K562 (cell line): Measurements from ENCODE around the gene LGALS12. TPM values are rescaled to one million over a fixed set of nuclear protein-coding genes. Genes with fewer than 3 reads are reported as not detected.
"Not testable (repeated sequence)": the region's sequence is repeated elsewhere in the genome, so short reads cannot be mapped to it uniquely, and the experiment has no call there.

ENCODE experiments used
- ATAC-seq: fragments of 200-7000 bp; cut with Tn5 transposase; 3 replicates; pipeline ENCODE4 v1.9.1; 2020; ENCODE audit warnings: moderate library complexity
- BruUV-seq: library from RNA; stranded (reverse); fragments of 400-500 nt; replicated peaks from 2 replicates; lab custom pipeline; 2021; lab: Mats Ljungman, UMichigan
- CTCF ChIA-PET: fragments of 300-600 bp; formaldehyde crosslinking; extraction: SDS; loops from one replicate; lab custom pipeline; 2021; ENCODE audit warnings: low intra/inter-chr PET ratio; lab: Yijun Ruan, JAX
- POLR2A ChIA-PET: fragments of 300-600, 350-650 bp; sonication (Branson Sonifier 250); formaldehyde crosslinking; extraction: SDS; loops from one replicate; lab custom pipeline; 2021; ENCODE audit warnings: antibody characterized with exemption, inconsistent platforms; lab: Yijun Ruan, JAX
- DNase-seq, 4 experiments: peaks; one replicate each; pipeline versions ENCODE4 v3.0.0 to v3.0.0-alpha.2; 2011 to 2018; ENCODE audit warnings: low spot score in 3 of 4, mixed read lengths in 3 of 4; ENCODE audit errors: extremely low read depth in 1 of 4
- FAIRE-seq: peaks from 2 replicates; lab custom pipeline; 2011; peaks lifted over from hg19 to GRCh38; lab: Jason Lieb, UNC
- H2AFZ ChIP-seq: 2 replicates; pipeline ENCODE4 v1.6.0; 2011; ENCODE audit warnings: low read depth, low read length, control low read depth, inconsistent platforms
- H3K27ac ChIP-seq: fragments of 200-600 bp; 3 replicates; pipeline ENCODE4 v1.8.0; 2011; ENCODE audit warnings: low read depth, mild to moderate bottlenecking, control low read depth, inconsistent platforms, low read length, moderate library complexity, mixed read lengths; ENCODE audit errors: extremely low read depth
- H3K27me3 ChIP-seq, 2 experiments: fragments of 300-600 bp in 1 of 2; 2 replicates in 1 of 2; 3 replicates in 1 of 2; pipeline versions ENCODE4 v1.6.0 to v1.8.0; 2011; ENCODE audit warnings: inconsistent platforms in 2 of 2, low read length in 2 of 2, mild to moderate bottlenecking in 1 of 2, mixed read lengths in 1 of 2, moderate library complexity in 1 of 2; ENCODE audit not compliant: control insufficient read depth in 2 of 2, insufficient read depth in 2 of 2
- H3K36me3 ChIP-seq: fragments of 300-600 bp; 3 replicates; pipeline ENCODE4 v1.8.0; 2011; ENCODE audit warnings: mild to moderate bottlenecking, low read length, inconsistent platforms; ENCODE audit not compliant: control insufficient read depth, insufficient read depth
- H3K4me1 ChIP-seq, 2 experiments: fragments of 200-600 bp in 1 of 2; replicated peaks in 1 of 2; 2 replicates in 1 of 2; 3 replicates in 1 of 2; pipeline versions ENCODE4 v1.5.1 to v1.8.0; 2011; ENCODE audit warnings: inconsistent platforms in 2 of 2, low read length in 2 of 2, mild to moderate bottlenecking in 1 of 2, mixed read lengths in 1 of 2, moderate library complexity in 1 of 2; ENCODE audit not compliant: control insufficient read depth in 2 of 2, insufficient read depth in 2 of 2
- H3K4me2 ChIP-seq: 2 replicates; pipeline ENCODE4 v1.6.1; 2011; ENCODE audit warnings: low read length, control low read depth, inconsistent platforms, mixed read lengths; ENCODE audit not compliant: insufficient read depth
- H3K4me3 ChIP-seq: fragments of 200-600 bp; sonication (generic), shearing (Covaris generic); 2 replicates; pipeline ENCODE4 v1.5.1; 2016; ENCODE audit warnings: control low read depth, inconsistent platforms
- H3K79me2 ChIP-seq: fragments of 200-600 bp; 3 replicates; pipeline ENCODE4 v1.8.0; 2011; ENCODE audit warnings: low read length, inconsistent platforms; ENCODE audit not compliant: control insufficient read depth, insufficient read depth
- H3K9ac ChIP-seq, 2 experiments: 2 replicates each; pipeline versions ENCODE4 v1.6.0 to v1.6.1; 2011; ENCODE audit warnings: low read depth in 2 of 2, low read length in 2 of 2, control low read depth in 1 of 2, inconsistent platforms in 1 of 2, mild to moderate bottlenecking in 1 of 2, mixed read lengths in 1 of 2; ENCODE audit not compliant: insufficient read depth in 1 of 2
- H3K9me1 ChIP-seq: one replicate; pipeline ENCODE4 v1.6.0; 2011; ENCODE audit warnings: inconsistent platforms, mild to moderate bottlenecking, low read length, moderate library complexity; ENCODE audit not compliant: control insufficient read depth, insufficient read depth
- H3K9me3 ChIP-seq: replicated peaks from 2 replicates; pipeline ENCODE4 v1.5.1; 2011; ENCODE audit warnings: low read depth, low read length, inconsistent platforms; ENCODE audit not compliant: control insufficient read depth, insufficient read depth
- H4K20me1 ChIP-seq: replicated peaks from 2 replicates; pipeline ENCODE4 v1.6.1; 2011; ENCODE audit warnings: low read length, inconsistent platforms, mixed read lengths; ENCODE audit not compliant: control insufficient read depth, insufficient read depth
- ARID1B ChIP-seq: fragments of 450-650 bp; IDR thresholded peaks from 2 replicates; pipeline ENCODE4 v1.6.1; 2016; ENCODE audit warnings: antibody characterized with exemption, mild to moderate bottlenecking, inconsistent platforms
- ATF4 ChIP-seq: fragments of 450-650 bp; formaldehyde crosslinking; IDR thresholded peaks from 2 replicates; pipeline ENCODE4 v1.4.0; 2022; ENCODE audit warnings: mild to moderate bottlenecking, moderate library complexity
- ELF4 ChIP-seq: fragments of 450-650 bp; formaldehyde crosslinking; IDR thresholded peaks from 2 replicates; pipeline ENCODE4 v1.4.0; 2022; ENCODE audit warnings: missing genetic modification characterization
- ETV1 ChIP-seq: fragments of 450-650 bp; conservative IDR thresholded peaks from 2 replicates; pipeline ENCODE4 v1.6.1; 2016; ENCODE audit warnings: missing genetic modification characterization, control low read depth, low read depth, missing compliant biosample characterization
- ETV5 ChIP-seq: sonication (generic); formaldehyde crosslinking; IDR thresholded peaks from 2 replicates; pipeline ENCODE4 v1.4.0; 2020; ENCODE audit warnings: low read depth, mild to moderate bottlenecking, missing genetic modification reagents
- FOXK2 ChIP-seq, 2 experiments: fragments of 450-650 bp; IDR thresholded peaks in 1 of 2; conservative IDR thresholded peaks in 1 of 2; 2 replicates each; pipeline ENCODE4 v1.6.1; 2016; ENCODE audit warnings: low read depth in 2 of 2, mild to moderate bottlenecking in 1 of 2
- GABPA ChIP-seq: fragments of 200-800 bp; sonication (Bioruptor generic); conservative IDR thresholded peaks from 2 replicates; pipeline ENCODE4 v1.6.1; 2016; ENCODE audit warnings: low read depth, missing genetic modification characterization, missing compliant biosample characterization
- ILK ChIP-seq: fragments of 450-650 bp; IDR thresholded peaks from 2 replicates; pipeline ENCODE4 v1.6.1; 2016; ENCODE audit warnings: missing genetic modification characterization, low read depth, mild to moderate bottlenecking, missing compliant biosample characterization, moderate library complexity, borderline replicate concordance
- NCOA1 ChIP-seq: fragments of 450-650 bp; IDR thresholded peaks from 2 replicates; pipeline ENCODE4 v1.6.1; 2016; ENCODE audit warnings: low read depth
- NRF1 ChIP-seq, 2 experiments: fragments of 450-650 bp; IDR thresholded peaks in 1 of 2; conservative IDR thresholded peaks in 1 of 2; 2 replicates each; pipeline ENCODE4 v1.6.1; 2014; ENCODE audit warnings: mild to moderate bottlenecking in 2 of 2
- PTRF ChIP-seq: fragments of 450-650 bp; IDR thresholded peaks from 2 replicates; pipeline ENCODE4 v1.6.1; 2016; ENCODE audit warnings: mild to moderate bottlenecking, missing genetic modification characterization, missing compliant biosample characterization
- RHOXF2B ChIP-seq: fragments of 250-450 bp; sonication (Bioruptor Pico); conservative IDR thresholded peaks from 2 replicates; pipeline ENCODE4 v1.5.1; 2021
- TAF1 ChIP-seq: IDR thresholded peaks from 2 replicates; pipeline ENCODE4 v1.6.1; 2011; ENCODE audit warnings: mild to moderate bottlenecking, low read length, moderate library complexity; ENCODE audit not compliant: insufficient read depth, control insufficient read depth, severe bottlenecking; ENCODE audit errors: extremely low read depth
- ZKSCAN8 ChIP-seq: fragments of 200-800 bp; sonication (Bioruptor generic); IDR thresholded peaks from 2 replicates; pipeline ENCODE4 v1.6.1; 2016; ENCODE audit warnings: missing genetic modification characterization, missing compliant biosample characterization
- ZNF175 ChIP-seq: fragments of 200-800 bp; sonication (Bioruptor generic); IDR thresholded peaks from 2 replicates; pipeline ENCODE4 v1.6.1; 2016; ENCODE audit warnings: low read depth, mild to moderate bottlenecking, missing genetic modification characterization, missing compliant biosample characterization
- ZNF23 ChIP-seq: fragments of 250-450 bp; sonication (Bioruptor Pico); IDR thresholded peaks from 2 replicates; pipeline ENCODE4 v1.4.0; 2020; ENCODE audit warnings: mild to moderate bottlenecking
- ZNF354B ChIP-seq: fragments of 250-450 bp; sonication (Bioruptor Pico); IDR thresholded peaks from 2 replicates; pipeline ENCODE4 v1.4.0; 2020
- ZNF75A ChIP-seq: fragments of 450-650 bp; formaldehyde crosslinking; IDR thresholded peaks from 2 replicates; pipeline ENCODE4 v1.4.0; 2020; ENCODE audit warnings: mild to moderate bottlenecking
- ZNF766 ChIP-seq: fragments of 200-800 bp; sonication (Bioruptor generic); conservative IDR thresholded peaks from 2 replicates; pipeline ENCODE4 v1.6.1; 2016; ENCODE audit warnings: missing genetic modification characterization, missing compliant biosample characterization
- WGBS: fragments of 100-300 bp; shearing (Covaris generic); methylation state at CpG from one replicate; pipeline ENCODE4 v1.1.6; 2016; ENCODE audit warnings: low coverage, mixed read lengths; ENCODE audit not compliant: insufficient coverage; ENCODE audit errors: missing lambda C conversion rate; 5-methylcytosine and 5-hydroxymethylcytosine counted together
- in situ Hi-C: fragments of 300-500 bp; cut with MboI; formaldehyde crosslinking; loops from 4 replicates; pipeline ENCODE4 v1.15.0; 2018; ENCODE audit warnings: inconsistent platforms, mixed read lengths
- intact Hi-C: fragments of 100-400 bp; cut with micrococcal nuclease; formaldehyde crosslinking; loops from 2 replicates; pipeline ENCODE4 v1.14.2; 2022
- polyA plus RNA-seq, 8 experiments: library from polyadenylated mRNA; depleted of rRNA in 4 of 8; stranded (reverse) in 5 of 8; unstranded in 3 of 8; fragments of >200 nt; fragmentation: Nextera tagmentation in 2 of 8; fragmentation: Illumina TruSeq in 1 of 8; extraction: Ambion mirVana in 2 of 8; extraction: Trizol in 1 of 8; gene quantifications; 2 replicates each; pipeline versions ENCODE4 v1.2.1 to v1.2.3, GENCODE V29; 2011 to 2014; ENCODE audit warnings: inconsistent platforms in 1 of 8, missing spikeins in 1 of 8
- total RNA-seq, 7 experiments: library from RNA; depleted of rRNA in 6 of 7; stranded (reverse); fragments of >200 nt in 6 of 7; fragmentation: Illumina TruSeq in 2 of 7; extraction: Trizol in 2 of 7; gene quantifications; 2 replicates each; pipeline versions ENCODE4 v1.2.1 to v1.2.3, GENCODE V29; 2011 to 2021; ENCODE audit warnings: low replicate concordance in 1 of 7
- TF ChIP-seq, protein P1 (sequence below): fragments of 250-450 bp; sonication (Bioruptor Pico); IDR thresholded peaks from 2 replicates; pipeline ENCODE4 v1.5.0; 2020; ENCODE audit warnings: mild to moderate bottlenecking, borderline replicate concordance

Gene LGALS12
- total and polyA plus RNA-seq, 9 of the 15 experiments (the other 6 are each of a cell fraction or from before 2014, with no cell fraction given), result 0.66 to 8.0 (median 5.0) TPM

DNA sequence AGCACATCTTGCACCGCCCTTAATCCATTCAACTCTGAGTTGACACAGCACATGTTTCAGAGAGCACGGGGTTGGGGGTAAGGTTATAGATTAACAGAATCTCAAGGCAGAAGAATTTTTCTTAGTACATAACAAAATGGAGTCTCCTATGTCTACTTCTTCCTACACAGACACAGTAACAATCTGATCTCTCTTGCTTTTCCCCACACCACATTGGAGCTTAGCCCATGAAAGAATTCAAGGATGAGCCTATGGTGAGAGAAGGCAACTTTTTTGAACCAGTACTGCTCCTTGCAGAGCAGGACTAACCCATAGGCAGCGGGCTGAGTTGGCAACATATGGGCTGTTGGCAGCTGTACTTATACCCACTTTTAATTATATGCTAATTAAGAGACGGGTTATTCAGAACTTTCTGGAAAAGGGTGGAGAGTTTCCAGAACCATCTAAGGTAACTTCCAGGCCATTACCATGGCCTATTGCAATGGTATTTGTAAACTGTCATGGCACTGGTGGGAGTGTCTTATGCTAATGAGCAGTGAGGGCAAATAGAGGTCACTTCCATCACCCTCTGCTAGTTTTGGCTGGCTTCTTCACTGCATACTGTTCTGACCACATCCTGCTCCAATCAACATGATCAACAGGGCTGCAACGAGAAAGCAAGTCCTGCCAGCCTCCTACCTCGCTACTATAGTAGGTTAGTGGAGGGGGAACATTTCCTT is 25.3 kb downstream of the LGALS12 start:
- FAIRE-seq (peak; percentile 95), ATAC-seq (peak; percentile 96), DNase-seq (peak; percentile 52 to 89 (median 66))
- Histone ChIP-seq H3K9ac (peak overlapping the region in 1 of 2 experiments; percentile 28; a peak in 1 of 4 replicates), H3K27ac (peak overlapping the region; percentile 76), H2AFZ (peak overlapping the region; percentile 77), H3K4me2 (peak overlapping the region; percentile 57), H3K4me1 (peaks cover 13 to 59% of the 10 kb centered on the region in 2 experiments)
- CTCF ChIA-PET, H3K9me3 ChIP-seq, H3K79me2 ChIP-seq, H4K20me1 ChIP-seq, in situ Hi-C loops, intact Hi-C loops, H3K27me3 ChIP-seq, H3K36me3 ChIP-seq, H3K4me3 ChIP-seq, BruUV-seq, H3K9me1 ChIP-seq: not testable (repeated sequence)
- POLR2A ChIA-PET, result interaction anchor here (0.6 kb wide), 2 partner anchors 404 to 1974 kb away, joined by 3 to 4 read pairs; no protein-coding TSS in a partner anchor
- 28% methylated on average over 4 of the region's 6 CpGs for WGBS
- TF ChIP-seq, protein P1, sequence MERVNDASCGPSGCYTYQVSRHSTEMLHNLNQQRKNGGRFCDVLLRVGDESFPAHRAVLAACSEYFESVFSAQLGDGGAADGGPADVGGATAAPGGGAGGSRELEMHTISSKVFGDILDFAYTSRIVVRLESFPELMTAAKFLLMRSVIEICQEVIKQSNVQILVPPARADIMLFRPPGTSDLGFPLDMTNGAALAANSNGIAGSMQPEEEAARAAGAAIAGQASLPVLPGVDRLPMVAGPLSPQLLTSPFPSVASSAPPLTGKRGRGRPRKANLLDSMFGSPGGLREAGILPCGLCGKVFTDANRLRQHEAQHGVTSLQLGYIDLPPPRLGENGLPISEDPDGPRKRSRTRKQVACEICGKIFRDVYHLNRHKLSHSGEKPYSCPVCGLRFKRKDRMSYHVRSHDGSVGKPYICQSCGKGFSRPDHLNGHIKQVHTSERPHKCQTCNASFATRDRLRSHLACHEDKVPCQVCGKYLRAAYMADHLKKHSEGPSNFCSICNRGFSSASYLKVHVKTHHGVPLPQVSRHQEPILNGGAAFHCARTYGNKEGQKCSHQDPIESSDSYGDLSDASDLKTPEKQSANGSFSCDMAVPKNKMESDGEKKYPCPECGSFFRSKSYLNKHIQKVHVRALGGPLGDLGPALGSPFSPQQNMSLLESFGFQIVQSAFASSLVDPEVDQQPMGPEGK, result peak; percentile 95; the same call in 1 of the 2 replicates
- peak; percentile 88 for TF ChIP-seq ZNF75A (CRISPR knock-in tag)
- TF ChIP-seq ETV5 (CRISPR knock-in tag), result peak; percentile 88
- TF ChIP-seq NRF1 (conservative IDR thresholded peaks at IDR 0.05 in 1 of 2, IDR thresholded peaks at IDR 0.05 in 1 of 2), result peak; percentile 25 to 36; a peak in 1 of 4 replicates
- peak; percentile 63; the same call in 1 of the 2 replicates for TF ChIP-seq GABPA (tag)
- TF ChIP-seq ETV1 (tag), result peak; percentile 98
- peak; percentile 80 for TF ChIP-seq ZNF766
- peak; percentile 95 for TF ChIP-seq PTRF (tag)
- peak; percentile 77; the same call in 1 of the 2 replicates for TF ChIP-seq ZKSCAN8 (CRISPR knock-in tag)
- TF ChIP-seq ZNF23 (CRISPR knock-in tag), result peak; percentile 80
- 0 out of 2 replicates have a peak, but pooled peaks have one; percentile 37 for TF ChIP-seq NCOA1
- peak; percentile 24 for TF ChIP-seq TAF1
- peak; percentile 86 for TF ChIP-seq ZNF354B
- peak; percentile 89 for TF ChIP-seq ATF4 (CRISPR knock-in tag)
- TF ChIP-seq RHOXF2B, result peak; percentile 94
- TF ChIP-seq ILK (tag), result peak; percentile 94
- peak in 1 of 2 experiments; percentile 58; a peak in 3 of 4 replicates for TF ChIP-seq FOXK2 (conservative IDR thresholded peaks at IDR 0.05 in 1 of 2, IDR thresholded peaks at IDR 0.05 in 1 of 2; ENCODE audit: low read depth in 2 of 2)
- TF ChIP-seq ARID1B, result peak; percentile 37; the same call in 1 of the 2 replicates
- peak; percentile 95 for TF ChIP-seq ZNF175 (CRISPR knock-in tag)
- peak; percentile 82; the same call in 1 of the 2 replicates for TF ChIP-seq ELF4 (CRISPR knock-in tag)
